Thymus (tissue), 11 donors: ENCODE results near the gene ROS1. TPM values are rescaled to one million over a fixed set of nuclear protein-coding genes. Genes with fewer than 3 reads are reported as not detected.

Experiments
- DNase-seq, 9 donors: peaks; one replicate each; pipeline ENCODE4 v3.0.0-alpha.2; 2013; ENCODE audit warnings: low spot score in 9 of 9, low read depth in 6 of 9, missing footprints in 1 of 9
- H3K27ac ChIP-seq, 2 donors: one replicate each; pipeline ENCODE4 v1.5.1; 2013; ENCODE audit warnings: control low read depth in 1 of 2, low read depth in 1 of 2, low read length in 1 of 2, mild to moderate bottlenecking in 1 of 2, moderate library complexity in 1 of 2
- H3K27me3 ChIP-seq, 2 donors: one replicate each; pipeline ENCODE4 v1.5.1; 2013; ENCODE audit warnings: low read length in 1 of 2; ENCODE audit not compliant: control insufficient read depth in 2 of 2, insufficient read depth in 1 of 2
- H3K36me3 ChIP-seq, 2 donors: one replicate each; pipeline ENCODE4 v1.5.1; 2013; ENCODE audit warnings: low read length in 1 of 2, mild to moderate bottlenecking in 1 of 2, moderate library complexity in 1 of 2; ENCODE audit not compliant: control insufficient read depth in 2 of 2, insufficient read depth in 2 of 2
- H3K4me1 ChIP-seq, 2 donors: one replicate each; pipeline ENCODE4 v1.5.1; 2013; ENCODE audit warnings: low read length in 2 of 2; ENCODE audit not compliant: control insufficient read depth in 2 of 2, insufficient read depth in 2 of 2
- H3K4me3 ChIP-seq, 2 donors: one replicate each; pipeline ENCODE4 v1.5.1; 2013; ENCODE audit warnings: low read length in 2 of 2, control low read depth in 1 of 2, mild to moderate bottlenecking in 1 of 2
- H3K9me3 ChIP-seq, 2 donors: one replicate each; pipeline ENCODE4 v1.5.1; 2013; ENCODE audit warnings: low read length in 1 of 2, mild to moderate bottlenecking in 1 of 2; ENCODE audit not compliant: control insufficient read depth in 2 of 2, insufficient read depth in 1 of 2
- WGBS: extraction: QIAGEN DNeasy Blood & Tissue Kit; methylation state at CpG from one replicate; pipeline ENCODE4 v1.1.7; 2013; 5-methylcytosine and 5-hydroxymethylcytosine counted together
- polyA plus RNA-seq: library from polyadenylated mRNA; stranded (reverse); fragments of 200-250 nt; gene quantifications from one replicate; pipeline ENCODE4 v1.2.3, GENCODE V29; 2013
- total RNA-seq: library from RNA; stranded (reverse); fragments of 120-200 nt; gene quantifications from one replicate; pipeline ENCODE4 v1.2.4, GENCODE V29; 2013
- donor health status: healthy.

ROS1 gene
- total and polyA plus RNA-seq, 2 donors: 0.09 to 0.16 TPM

- H3K9me3 ChIP-seq: no peaks in the 10 kb centered on the region
Observed at GRCh38 chr6:117414770-117415169, 11.0 kb downstream of the ROS1 start.

GRCh38 chr6:117411474-117411873, 14.3 kb downstream of the ROS1 start:
- Histone ChIP-seq H3K4me3 (no peak overlapping the region), H3K27me3 (no peaks in the 10 kb centered on the region), H3K4me1 (no peaks in the 10 kb centered on the region), H3K36me3 (no peaks in the 10 kb centered on the region), H3K27ac (no peak overlapping the region), H3K9me3 (no peaks in the 10 kb centered on the region)
- DNase-seq: no peak
- WGBS: 78% methylated on average over 3 of the region's 3 CpGs

More at GRCh38 chr6:117414770-117415169, 11.0 kb downstream of the ROS1 start:
- Histone ChIP-seq H3K36me3 (no peaks in the 10 kb centered on the region), H3K4me3 (no peak overlapping the region), H3K27ac (no peak overlapping the region), H3K27me3 (no peaks in the 10 kb centered on the region), H3K4me1 (no peaks in the 10 kb centered on the region)
- no peak for DNase-seq

- no peak overlapping the region for H3K4me3 ChIP-seq
- no peak overlapping the region for H3K27ac ChIP-seq
- H3K9me3 ChIP-seq: no peaks in the 10 kb centered on the region
- no peaks in the 10 kb centered on the region for H3K27me3 ChIP-seq
- no peaks in the 10 kb centered on the region for H3K36me3 ChIP-seq
- 75% methylated on average over 4 of the region's 4 CpGs for WGBS
- no peaks in the 10 kb centered on the region for H3K4me1 ChIP-seq
- DNase-seq: no peak
Observed at GRCh38 chr6:117409863-117410262, 15.9 kb downstream of the ROS1 start.

- no peak for DNase-seq
- H3K9me3 ChIP-seq: no peaks in the 10 kb centered on the region
- no peaks in the 10 kb centered on the region for H3K36me3 ChIP-seq
- WGBS: 73% methylated on average over 11 of the region's 11 CpGs
- no peak overlapping the region for H3K4me3 ChIP-seq
- H3K27me3 ChIP-seq: no peaks in the 10 kb centered on the region
- H3K4me1 ChIP-seq: no peaks in the 10 kb centered on the region
- no peak overlapping the region for H3K27ac ChIP-seq
Observed at GRCh38 chr6:117409420-117409819, 16.3 kb downstream of the ROS1 start.

GRCh38 chr6:117404548-117404947, 21.2 kb downstream of the ROS1 start:
- Histone ChIP-seq H3K27ac (no peak overlapping the region), H3K4me3 (no peak overlapping the region), H3K4me1 (no peaks in the 10 kb centered on the region), H3K36me3 (no peaks in the 10 kb centered on the region), H3K9me3 (no peaks in the 10 kb centered on the region), H3K27me3 (no peaks in the 10 kb centered on the region)
- no peak for DNase-seq
- WGBS: 58% methylated on average over 1 of the region's 1 CpG

GRCh38 chr6:117401799-117402198, 23.9 kb downstream of the ROS1 start:
- no peaks in the 10 kb centered on the region for H3K4me1 ChIP-seq
- no peaks in the 10 kb centered on the region for H3K9me3 ChIP-seq
- no peaks in the 10 kb centered on the region for H3K36me3 ChIP-seq
- no peak overlapping the region for H3K27ac ChIP-seq
- no peak overlapping the region for H3K4me3 ChIP-seq
- no peak for DNase-seq
- no peaks in the 10 kb centered on the region for H3K27me3 ChIP-seq
- 36% methylated on average over 2 of the region's 2 CpGs for WGBS

GRCh38 chr6:117399924-117400323, 25.8 kb downstream of the ROS1 start:
- no peaks in the 10 kb centered on the region for H3K9me3 ChIP-seq

GRCh38 chr6:117399126-117399525, 26.6 kb downstream of the ROS1 start:
- no peaks in the 10 kb centered on the region for H3K9me3 ChIP-seq
- H3K27me3 ChIP-seq: no peaks in the 10 kb centered on the region
- no peaks in the 10 kb centered on the region for H3K4me1 ChIP-seq
- H3K4me3 ChIP-seq: no peak overlapping the region
- no peaks in the 10 kb centered on the region for H3K36me3 ChIP-seq
- DNase-seq: no peak
- H3K27ac ChIP-seq: no peak overlapping the region
- 94% methylated on average over 5 of the region's 5 CpGs for WGBS

More at GRCh38 chr6:117399924-117400323, 25.8 kb downstream of the ROS1 start:
- no peak overlapping the region for H3K4me3 ChIP-seq
- WGBS: 73% methylated on average over 1 of the region's 1 CpG
- no peaks in the 10 kb centered on the region for H3K27me3 ChIP-seq
- H3K4me1 ChIP-seq: no peaks in the 10 kb centered on the region
- no peak overlapping the region for H3K27ac ChIP-seq
- H3K36me3 ChIP-seq: no peaks in the 10 kb centered on the region
- DNase-seq: no peak

GRCh38 chr6:117397536-117398227, 28.1 kb downstream of the ROS1 start:
- 82% methylated on average over 3 of the region's 3 CpGs for WGBS
- DNase-seq: no peak
- H3K4me3 ChIP-seq: no peak overlapping the region

More at GRCh38 chr6:117397536-117398227, 28.1 kb downstream of the ROS1 start:
- no peaks in the 10 kb centered on the region for H3K9me3 ChIP-seq
- no peaks in the 10 kb centered on the region for H3K27me3 ChIP-seq
- no peaks in the 10 kb centered on the region for H3K4me1 ChIP-seq
- no peak overlapping the region for H3K27ac ChIP-seq
- no peaks in the 10 kb centered on the region for H3K36me3 ChIP-seq
